ENCODE data around the gene MTNR1A. TPM values are rescaled to one million over a fixed set of nuclear protein-coding genes. Genes with fewer than 3 reads are reported as not detected.

MTNR1A gene
- polyA plus RNA-seq, 2 of the 4 experiments (the other 2 are of a cell fraction): 0.17 to 0.47 TPM

GRCh38 chr4:186486172-186486571 is 69.2 kb downstream of the MTNR1A start:
- ChIA-PET POLR2A (no interaction called here), CTCF (no interaction called here)
- H3K4me2 ChIP-seq: peak overlapping the region; percentile 64; the same call in 2 of the 3 replicates
- 75% methylated on average over 11 of the region's 11 CpGs for WGBS (ENCODE audit: missing lambda C conversion rate)
- H3K9me3 ChIP-seq: no peaks in the 10 kb centered on the region
- DNase-seq (ENCODE audit: low read depth in 1 of 2, low spot score in 1 of 2) (no peak), FAIRE-seq (no peak), ATAC-seq (no peak)
- H3K27ac ChIP-seq: no peak overlapping the region
- H3K4me1 ChIP-seq: no peaks in the 10 kb centered on the region
- H3K4me3 ChIP-seq: no peak overlapping the region
- TF ChIP-seq SMC3 (IDR thresholded peaks at IDR 0.05) (no peak), RAD21 (conservative IDR thresholded peaks at IDR 0.05 in 1 of 2, IDR thresholded peaks at IDR 0.05 in 1 of 2) (no peak), HDAC2 (IDR thresholded peaks at IDR 0.05) (no peak), ZSCAN20 (CRISPR knock-in tag; IDR thresholded peaks at IDR 0.05) (no peak), BHLHE40 (IDR thresholded peaks at IDR 0.05; ENCODE audit: low read depth, low read length) (no peak)

GRCh38 chr4:186485561-186486062 is 69.8 kb downstream of the MTNR1A start:
- ATAC-seq: peak; percentile 56 to 75
- peak in 1 of 2 experiments; percentile 11 for DNase-seq (ENCODE audit: low read depth in 1 of 2, low spot score in 1 of 2)
- no peaks in the 10 kb centered on the region for H3K4me1 ChIP-seq
- H3K4me3 ChIP-seq: no peak overlapping the region
- peak overlapping the region; percentile 64 for H3K4me2 ChIP-seq
- 23% methylated on average over 4 of the region's 14 CpGs for WGBS (ENCODE audit: missing lambda C conversion rate)
- TF ChIP-seq FOXS1 (CRISPR knock-in tag; IDR thresholded peaks at IDR 0.05) (no peak), TFCP2L1 (CRISPR knock-in tag; IDR thresholded peaks at IDR 0.05) (no peak), JUN (IDR thresholded peaks at IDR 0.05) (no peak), ZNF302 (CRISPR knock-in tag; IDR thresholded peaks at IDR 0.05) (no peak), HES2 (IDR thresholded peaks at IDR 0.05) (no peak), PHF8 (IDR thresholded peaks at IDR 0.05; ENCODE audit: borderline replicate concordance, low read depth) (no peak), NR3C1 (IDR thresholded peaks at IDR 0.05) (no peak), SREBF2 (IDR thresholded peaks at IDR 0.05) (no peak), ESRRA (IDR thresholded peaks at IDR 0.05; ENCODE audit: borderline replicate concordance, low read length) (no peak)
- H3K27ac ChIP-seq: no peak overlapping the region
- no peak for FAIRE-seq
- ChIA-PET CTCF (interaction anchor here (1.3 kb wide), 1 partner anchor 11 kb away, joined by 3 read pairs; no protein-coding TSS in a partner anchor), POLR2A (no interaction called here)
- no peaks in the 10 kb centered on the region for H3K9me3 ChIP-seq

- Histone ChIP-seq H3K4me1 (no peaks in the 10 kb centered on the region), H3K4me2 (peak overlapping the region; percentile 64), H3K27ac (no peak overlapping the region), H3K9me3 (no peaks in the 10 kb centered on the region), H3K4me3 (no peak overlapping the region)
- DNase-seq (ENCODE audit: low read depth in 1 of 2, low spot score in 1 of 2) (no peak), FAIRE-seq (no peak), ATAC-seq (no peak)
- ChIA-PET POLR2A (no interaction called here), CTCF (interaction anchor here (1.0 to 1.3 kb wide), 2 partner anchors 9 to 11 kb away, joined by 3 read pairs; no protein-coding TSS in a partner anchor)
- 59% methylated on average over 3 of the region's 5 CpGs for WGBS (ENCODE audit: missing lambda C conversion rate)
- TF ChIP-seq FOXS1 (CRISPR knock-in tag; IDR thresholded peaks at IDR 0.05) (no peak), ZC3H11A (IDR thresholded peaks at IDR 0.05) (no peak), NFE2L2 (conservative IDR thresholded peaks at IDR 0.05; ENCODE audit: low read length) (no peak), KDM5A (IDR thresholded peaks at IDR 0.05) (no peak)
These were observed 70.2 kb downstream of the MTNR1A start for GRCh38 chr4:186485150-186485549.

- TF ChIP-seq POLR2A (IDR thresholded peaks at IDR 0.05; ENCODE audit: low read length) (no peak), MAX (IDR thresholded peaks at IDR 0.05) (no peak), EHMT2 (IDR thresholded peaks at IDR 0.05; ENCODE audit: low read depth) (no peak), ZFP36 (IDR thresholded peaks at IDR 0.05; ENCODE audit: borderline replicate concordance, partially characterized antibody) (no peak), ZNF302 (CRISPR knock-in tag; IDR thresholded peaks at IDR 0.05) (no peak), POLR2AphosphoS2 (conservative IDR thresholded peaks at IDR 0.05; ENCODE audit: low read length) (no peak), KDM1A (IDR thresholded peaks at IDR 0.05; ENCODE audit: low read depth) (no peak), ATOH8 (CRISPR knock-in tag; IDR thresholded peaks at IDR 0.05; ENCODE audit: low read depth) (no peak), NPAS2 (CRISPR knock-in tag; IDR thresholded peaks at IDR 0.05; ENCODE audit: borderline replicate concordance) (no peak), HDAC2 (IDR thresholded peaks at IDR 0.05) (no peak), CBX2 (IDR thresholded peaks at IDR 0.05; ENCODE audit: borderline replicate concordance, low read depth) (no peak), SREBF2 (IDR thresholded peaks at IDR 0.05) (no peak), EHF (CRISPR knock-in tag; IDR thresholded peaks at IDR 0.05) (no peak), HOXA7 (CRISPR knock-in tag; IDR thresholded peaks at IDR 0.05) (no peak), KDM5A (IDR thresholded peaks at IDR 0.05) (no peak), CTCF (IDR thresholded peaks at IDR 0.05) (no peak), MAZ (IDR thresholded peaks at IDR 0.05; ENCODE audit: borderline replicate concordance, low read depth, low read length) (no peak), EP300 (IDR thresholded peaks at IDR 0.05) (no peak)
- Histone ChIP-seq H3K4me1 (no peaks in the 10 kb centered on the region), H3K4me3 (no peak overlapping the region), H3K4me2 (no peak overlapping the region), H3K9me3 (no peaks in the 10 kb centered on the region), H3K27ac (no peak overlapping the region)
- 91% methylated on average over 9 of the region's 16 CpGs for WGBS (ENCODE audit: missing lambda C conversion rate)
- ATAC-seq (no peak), DNase-seq (ENCODE audit: low read depth in 1 of 2, low spot score in 1 of 2) (no peak), FAIRE-seq (no peak)
- CTCF ChIA-PET: interaction anchor here (0.6 to 1.5 kb wide), 2 partner anchors 10 to 19 kb away, joined by 3 to 5 read pairs; no protein-coding TSS in a partner anchor
- POLR2A ChIA-PET: no interaction called here
These were observed 71.7 kb downstream of the MTNR1A start for GRCh38 chr4:186483656-186484055.

All from A549 (cell line).